ENCODE measurements around the gene ADARB2.

GRCh38 chr10:1687623-1688150, 49.6 kb downstream of the ADARB2 start:
- TF ChIP-seq, protein P1, sequence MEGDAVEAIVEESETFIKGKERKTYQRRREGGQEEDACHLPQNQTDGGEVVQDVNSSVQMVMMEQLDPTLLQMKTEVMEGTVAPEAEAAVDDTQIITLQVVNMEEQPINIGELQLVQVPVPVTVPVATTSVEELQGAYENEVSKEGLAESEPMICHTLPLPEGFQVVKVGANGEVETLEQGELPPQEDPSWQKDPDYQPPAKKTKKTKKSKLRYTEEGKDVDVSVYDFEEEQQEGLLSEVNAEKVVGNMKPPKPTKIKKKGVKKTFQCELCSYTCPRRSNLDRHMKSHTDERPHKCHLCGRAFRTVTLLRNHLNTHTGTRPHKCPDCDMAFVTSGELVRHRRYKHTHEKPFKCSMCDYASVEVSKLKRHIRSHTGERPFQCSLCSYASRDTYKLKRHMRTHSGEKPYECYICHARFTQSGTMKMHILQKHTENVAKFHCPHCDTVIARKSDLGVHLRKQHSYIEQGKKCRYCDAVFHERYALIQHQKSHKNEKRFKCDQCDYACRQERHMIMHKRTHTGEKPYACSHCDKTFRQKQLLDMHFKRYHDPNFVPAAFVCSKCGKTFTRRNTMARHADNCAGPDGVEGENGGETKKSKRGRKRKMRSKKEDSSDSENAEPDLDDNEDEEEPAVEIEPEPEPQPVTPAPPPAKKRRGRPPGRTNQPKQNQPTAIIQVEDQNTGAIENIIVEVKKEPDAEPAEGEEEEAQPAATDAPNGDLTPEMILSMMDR (IDR thresholded peaks at IDR 0.05; ENCODE audit: insufficient read depth, low read length), result no peak
- TF ChIP-seq POLR2AphosphoS5 (IDR thresholded peaks at IDR 0.05; ENCODE audit: low read depth), result no peak

Data from HL-60 (cell line).